Mesodermal cell (in vitro differentiated cells): Measurements from ENCODE around the gene DUSP9.
A peak's percentile ranks its signal among the peaks of the same experiment; 100 is the strongest.

Experiments used
- H3K27ac ChIP-seq: 2 replicates; pipeline ENCODE4 v1.7.0; 2013; ENCODE audit warnings: mild to moderate bottlenecking, low read depth, low read length, moderate library complexity; ENCODE audit not compliant: severe bottlenecking
- H3K36me3 ChIP-seq: 2 replicates; pipeline ENCODE4 v1.7.1; 2013; ENCODE audit warnings: mild to moderate bottlenecking, low read length, moderate library complexity; ENCODE audit not compliant: control insufficient read depth, insufficient read depth
- H3K4me1 ChIP-seq: one replicate; pipeline ENCODE4 v1.7.1; 2013; ENCODE audit warnings: mild to moderate bottlenecking, low read length; ENCODE audit not compliant: insufficient read depth, control insufficient read depth, poor library complexity, severe bottlenecking
- H3K4me3 ChIP-seq: 2 replicates; pipeline ENCODE4 v1.7.0; 2013; ENCODE audit warnings: low read length, control low read depth, mild to moderate bottlenecking; ENCODE audit not compliant: insufficient read depth, poor library complexity, severe bottlenecking; ENCODE audit errors: extremely low read depth
- H3K9me3 ChIP-seq: 2 replicates; pipeline ENCODE4 v1.7.1; 2013; ENCODE audit warnings: mild to moderate bottlenecking, low read length, moderate library complexity; ENCODE audit not compliant: control insufficient read depth
- WGBS, 2 experiments: methylation state at CpG; one replicate each; pipeline ENCODE4 v1.1.5; 2013; ENCODE audit warnings: missing lambda C conversion rate in 2 of 2; ENCODE audit not compliant: insufficient coverage in 2 of 2; 5-methylcytosine and 5-hydroxymethylcytosine counted together

The DUSP9 gene

GRCh38 chrX:153643431-153644351 lies 3.3 kb upstream of the DUSP9 start:
- H3K4me3 ChIP-seq: no peak overlapping the region

GRCh38 chrX:153644356-153645125 lies 2.5 kb upstream of the DUSP9 start:
- Histone ChIP-seq H3K4me3 (peak overlapping the region; percentile 18), H3K36me3 (no peaks in the 10 kb centered on the region), H3K27ac (no peak overlapping the region), H3K4me1 (no peaks in the 10 kb centered on the region), H3K9me3 (no peaks in the 10 kb centered on the region)
- WGBS, 2 experiments: 10% methylated on average over 17 of the region's 46 CpGs; no CpG with 5 or more reads in 1 of the 2 experiments

More at GRCh38 chrX:153643431-153644351, 3.3 kb upstream of the DUSP9 start:
- 0 to 2% methylated on average over 7 to 21 of the region's 84 CpGs for WGBS, 2 experiments
- Histone ChIP-seq H3K27ac (no peak overlapping the region), H3K4me1 (no peaks in the 10 kb centered on the region), H3K36me3 (no peaks in the 10 kb centered on the region), H3K9me3 (no peaks in the 10 kb centered on the region)

GRCh38 chrX:153645151-153645550 lies 1.9 kb upstream of the DUSP9 start:
- Histone ChIP-seq H3K9me3 (no peaks in the 10 kb centered on the region), H3K4me3 (no peak overlapping the region), H3K36me3 (no peaks in the 10 kb centered on the region), H3K4me1 (no peaks in the 10 kb centered on the region), H3K27ac (no peak overlapping the region)
- 58% methylated on average over 3 of the region's 6 CpGs; no CpG with 5 or more reads in 1 of the 2 experiments for WGBS, 2 experiments

GRCh38 chrX:153645921-153646488 lies 998 bp upstream of the DUSP9 start:
- no peaks in the 10 kb centered on the region for H3K9me3 ChIP-seq
- WGBS, 2 experiments: 76% methylated on average over 5 of the region's 10 CpGs; no CpG with 5 or more reads in 1 of the 2 experiments
- H3K4me3 ChIP-seq: no peak overlapping the region
- no peaks in the 10 kb centered on the region for H3K36me3 ChIP-seq
- no peaks in the 10 kb centered on the region for H3K4me1 ChIP-seq
- H3K27ac ChIP-seq: no peak overlapping the region

- WGBS, 2 experiments: 6 to 14% methylated on average over 23 to 34 of the region's 85 CpGs
These were observed 706 bp downstream of the DUSP9 start for GRCh38 chrX:153647461-153648357.

GRCh38 chrX:153648358-153649177 lies 1.6 kb downstream of the DUSP9 start:
- H3K4me3 ChIP-seq: no peak overlapping the region
- no peaks in the 10 kb centered on the region for H3K4me1 ChIP-seq
- no peaks in the 10 kb centered on the region for H3K9me3 ChIP-seq
- no peaks in the 10 kb centered on the region for H3K36me3 ChIP-seq
- 60 to 91% methylated on average over 4 to 9 of the region's 17 CpGs for WGBS, 2 experiments
- H3K27ac ChIP-seq: no peak overlapping the region

More at GRCh38 chrX:153647461-153648357, 706 bp downstream of the DUSP9 start:
- no peak overlapping the region for H3K4me3 ChIP-seq
- no peak overlapping the region for H3K27ac ChIP-seq
- H3K9me3 ChIP-seq: no peaks in the 10 kb centered on the region
- H3K36me3 ChIP-seq: no peaks in the 10 kb centered on the region
- H3K4me1 ChIP-seq: no peaks in the 10 kb centered on the region

GRCh38 chrX:153649178-153649914 lies 2.3 kb downstream of the DUSP9 start:
- H3K4me3 ChIP-seq: no peak overlapping the region
- no peaks in the 10 kb centered on the region for H3K36me3 ChIP-seq
- no peaks in the 10 kb centered on the region for H3K4me1 ChIP-seq
- no peak overlapping the region for H3K27ac ChIP-seq
- H3K9me3 ChIP-seq: no peaks in the 10 kb centered on the region
- 81 to 91% methylated on average over 10 to 17 of the region's 26 CpGs for WGBS, 2 experiments

GRCh38 chrX:153649915-153650782 lies 3.1 kb downstream of the DUSP9 start:
- no peak overlapping the region for H3K4me3 ChIP-seq
- H3K9me3 ChIP-seq: no peaks in the 10 kb centered on the region
- H3K4me1 ChIP-seq: no peaks in the 10 kb centered on the region
- no peaks in the 10 kb centered on the region for H3K36me3 ChIP-seq
- H3K27ac ChIP-seq: no peak overlapping the region
- 60 to 64% methylated on average over 8 to 13 of the region's 41 CpGs for WGBS, 2 experiments
